HepG2 (cell line): ENCODE results near the gene MND1. TPM values are rescaled to one million over a fixed set of nuclear protein-coding genes. Genes with fewer than 3 reads are reported as not detected.
A peak's percentile ranks its signal among the peaks of the same experiment; 100 is the strongest.

Experiments
- ARHGAP35 ChIP-seq: sonication (generic); formaldehyde crosslinking; IDR thresholded peaks from 2 replicates; pipeline ENCODE4 v1.9.0; 2022; ENCODE audit warnings: mild to moderate bottlenecking, inconsistent platforms, moderate library complexity, missing genetic modification reagents, borderline replicate concordance
- CBFB ChIP-seq: sonication (generic); formaldehyde crosslinking; IDR thresholded peaks from 2 replicates; pipeline ENCODE4 v1.4.0; 2020; ENCODE audit warnings: missing genetic modification reagents
- CEBPG ChIP-seq: IDR thresholded peaks from 2 replicates; pipeline ENCODE4 v1.6.1; 2016
- CHCHD3 ChIP-seq: sonication (generic); formaldehyde crosslinking; IDR thresholded peaks from 2 replicates; pipeline ENCODE4 v1.8.0; 2022; ENCODE audit warnings: mild to moderate bottlenecking, missing genetic modification reagents, moderate library complexity
- HMGXB4 ChIP-seq, 2 experiments: sonication (generic) in 1 of 2; formaldehyde crosslinking in 1 of 2; IDR thresholded peaks; 2 replicates each; pipeline versions ENCODE4 v1.4.0 to v1.6.1; 2018 to 2020; ENCODE audit warnings: missing genetic modification reagents in 2 of 2, borderline replicate concordance in 1 of 2, low read depth in 1 of 2, mild to moderate bottlenecking in 1 of 2, missing biosample characterization in 1 of 2
- HNF1B ChIP-seq: sonication (generic); formaldehyde crosslinking; IDR thresholded peaks from 2 replicates; pipeline ENCODE4 v1.5.1; 2020; ENCODE audit warnings: mild to moderate bottlenecking, moderate library complexity, missing genetic modification reagents
- HOXD1 ChIP-seq: sonication (generic); formaldehyde crosslinking; IDR thresholded peaks from 2 replicates; pipeline ENCODE4 v1.5.0; 2020; ENCODE audit warnings: missing genetic modification reagents
- JARID2 ChIP-seq: sonication (generic); formaldehyde crosslinking; IDR thresholded peaks from 2 replicates; pipeline ENCODE4 v1.8.1; 2023; ENCODE audit warnings: missing genetic modification reagents, inconsistent platforms; ENCODE audit not compliant: insufficient replicate concordance
- KAT8 ChIP-seq: IDR thresholded peaks from 2 replicates; pipeline ENCODE4 v1.6.1; 2016; ENCODE audit warnings: missing genetic modification reagents, missing compliant biosample characterization
- RARA ChIP-seq: IDR thresholded peaks from 2 replicates; pipeline ENCODE4 v1.6.1; 2016; ENCODE audit warnings: missing genetic modification reagents, missing compliant biosample characterization
- RNF2 ChIP-seq: fragments of 450-650 bp; conservative IDR thresholded peaks from 2 replicates; pipeline ENCODE4 v1.6.1; 2016; ENCODE audit warnings: low read depth
- RXRB ChIP-seq: IDR thresholded peaks from 2 replicates; pipeline ENCODE4 v1.6.1; 2016; ENCODE audit warnings: borderline replicate concordance, missing genetic modification reagents, missing compliant biosample characterization
- SMARCC2 ChIP-seq: fragments of 450-650 bp; IDR thresholded peaks from 2 replicates; pipeline ENCODE4 v1.6.1; 2017; ENCODE audit warnings: antibody characterized with exemption, mild to moderate bottlenecking
- SRF ChIP-seq: IDR thresholded peaks from 2 replicates; pipeline ENCODE4 v1.6.1; 2011; ENCODE audit warnings: mild to moderate bottlenecking, low read depth, low read length, moderate library complexity
- THAP11 ChIP-seq: IDR thresholded peaks from 2 replicates; pipeline ENCODE4 v1.6.1; 2016; ENCODE audit warnings: missing biosample characterization, missing genetic modification reagents
- ZNF124 ChIP-seq: sonication (generic); formaldehyde crosslinking; IDR thresholded peaks from 2 replicates; pipeline ENCODE4 v1.4.0; 2020; ENCODE audit warnings: missing genetic modification reagents
- ZNF235 ChIP-seq: sonication (generic); formaldehyde crosslinking; IDR thresholded peaks from 2 replicates; pipeline ENCODE4 v1.8.1; 2023; ENCODE audit warnings: mild to moderate bottlenecking, missing genetic modification reagents, borderline replicate concordance
- ZNF34 ChIP-seq: sonication (generic); formaldehyde crosslinking; IDR thresholded peaks from 2 replicates; pipeline ENCODE4 v1.4.0; 2020; ENCODE audit warnings: mild to moderate bottlenecking, missing genetic modification reagents, borderline replicate concordance
- polyA plus RNA-seq, 8 experiments: library from polyadenylated mRNA; depleted of rRNA in 3 of 8; stranded (reverse) in 7 of 8; unstranded in 1 of 8; fragments of >200 nt; fragmentation: Illumina TruSeq in 4 of 8; extraction: Trizol in 4 of 8; gene quantifications; 2 replicates each; pipeline versions ENCODE4 v1.2.1 to v1.2.3, GENCODE V29; 2011 to 2016; ENCODE audit warnings: low read depth in 4 of 8, missing spikeins in 1 of 8, mixed read lengths in 1 of 8; ENCODE audit not compliant: insufficient read depth in 1 of 8
- total RNA-seq, 5 experiments: library from RNA; depleted of rRNA; stranded (reverse); fragments of >200 nt; fragmentation: Illumina TruSeq; extraction: Trizol; gene quantifications; 2 replicates each; pipeline ENCODE4 v1.2.3, GENCODE V29; 2016; ENCODE audit warnings: low read depth in 1 of 5
- TF ChIP-seq, protein P1 (sequence below): sonication (generic); formaldehyde crosslinking; IDR thresholded peaks from 2 replicates; pipeline ENCODE4 v1.4.0; 2020; ENCODE audit warnings: missing genetic modification reagents, borderline replicate concordance
- TF ChIP-seq, protein P2 (sequence below): sonication (generic); formaldehyde crosslinking; IDR thresholded peaks from 2 replicates; pipeline ENCODE4 v1.5.0; 2020; ENCODE audit warnings: missing genetic modification reagents

The MND1 gene
- total and polyA plus RNA-seq, 2 of the 13 experiments (the other 11 are each of a cell fraction or from before 2014, with no cell fraction given) = 4.8 to 30.7 TPM

GRCh38 chr4:153432965-153433753 is 88.7 kb downstream of the MND1 start (continued):
- TF ChIP-seq, protein P1, sequence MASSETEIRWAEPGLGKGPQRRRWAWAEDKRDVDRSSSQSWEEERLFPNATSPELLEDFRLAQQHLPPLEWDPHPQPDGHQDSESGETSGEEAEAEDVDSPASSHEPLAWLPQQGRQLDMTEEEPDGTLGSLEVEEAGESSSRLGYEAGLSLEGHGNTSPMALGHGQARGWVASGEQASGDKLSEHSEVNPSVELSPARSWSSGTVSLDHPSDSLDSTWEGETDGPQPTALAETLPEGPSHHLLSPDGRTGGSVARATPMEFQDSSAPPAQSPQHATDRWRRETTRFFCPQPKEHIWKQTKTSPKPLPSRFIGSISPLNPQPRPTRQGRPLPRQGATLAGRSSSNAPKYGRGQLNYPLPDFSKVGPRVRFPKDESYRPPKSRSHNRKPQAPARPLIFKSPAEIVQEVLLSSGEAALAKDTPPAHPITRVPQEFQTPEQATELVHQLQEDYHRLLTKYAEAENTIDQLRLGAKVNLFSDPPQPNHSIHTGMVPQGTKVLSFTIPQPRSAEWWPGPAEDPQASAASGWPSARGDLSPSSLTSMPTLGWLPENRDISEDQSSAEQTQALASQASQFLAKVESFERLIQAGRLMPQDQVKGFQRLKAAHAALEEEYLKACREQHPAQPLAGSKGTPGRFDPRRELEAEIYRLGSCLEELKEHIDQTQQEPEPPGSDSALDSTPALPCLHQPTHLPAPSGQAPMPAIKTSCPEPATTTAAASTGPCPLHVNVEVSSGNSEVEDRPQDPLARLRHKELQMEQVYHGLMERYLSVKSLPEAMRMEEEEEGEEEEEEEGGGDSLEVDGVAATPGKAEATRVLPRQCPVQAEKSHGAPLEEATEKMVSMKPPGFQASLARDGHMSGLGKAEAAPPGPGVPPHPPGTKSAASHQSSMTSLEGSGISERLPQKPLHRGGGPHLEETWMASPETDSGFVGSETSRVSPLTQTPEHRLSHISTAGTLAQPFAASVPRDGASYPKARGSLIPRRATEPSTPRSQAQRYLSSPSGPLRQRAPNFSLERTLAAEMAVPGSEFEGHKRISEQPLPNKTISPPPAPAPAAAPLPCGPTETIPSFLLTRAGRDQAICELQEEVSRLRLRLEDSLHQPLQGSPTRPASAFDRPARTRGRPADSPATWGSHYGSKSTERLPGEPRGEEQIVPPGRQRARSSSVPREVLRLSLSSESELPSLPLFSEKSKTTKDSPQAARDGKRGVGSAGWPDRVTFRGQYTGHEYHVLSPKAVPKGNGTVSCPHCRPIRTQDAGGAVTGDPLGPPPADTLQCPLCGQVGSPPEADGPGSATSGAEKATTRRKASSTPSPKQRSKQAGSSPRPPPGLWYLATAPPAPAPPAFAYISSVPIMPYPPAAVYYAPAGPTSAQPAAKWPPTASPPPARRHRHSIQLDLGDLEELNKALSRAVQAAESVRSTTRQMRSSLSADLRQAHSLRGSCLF = no peak
- TF ChIP-seq ARHGAP35 (CRISPR knock-in tag) (no peak), RXRB (0 out of 2 replicates have a peak, but pooled peaks have one; percentile 15), ZNF34 (CRISPR knock-in tag) (no peak), ZNF235 (no peak), CEBPG (CRISPR knock-in tag) (0 out of 2 replicates have a peak, but pooled peaks have one; percentile 44), HMGXB4 (CRISPR knock-in tag; IDR thresholded peaks at IDR 0.05; ENCODE audit: borderline replicate concordance in 1 of 2, low read depth in 1 of 2) (peak; percentile 29 to 44; a peak in 1 of 4 replicates), SMARCC2 (no peak), THAP11 (peak; percentile 40; the same call in 1 of the 2 replicates), KAT8 (CRISPR knock-in tag) (peak; percentile 63; the same call in 1 of the 2 replicates), CHCHD3 (CRISPR knock-in tag) (no peak), RNF2 (no peak), ZNF124 (CRISPR knock-in tag) (peak; percentile 57; the same call in 1 of the 2 replicates), JARID2 (CRISPR knock-in tag) (peak; percentile 67), HNF1B (peak; percentile 43; the same call in 1 of the 2 replicates), RARA (0 out of 2 replicates have a peak, but pooled peaks have one; percentile 9), CBFB (CRISPR knock-in tag) (no peak), SRF (0 out of 2 replicates have a peak, but pooled peaks have one; percentile 12), HOXD1 (CRISPR knock-in tag) (no peak)
- TF ChIP-seq, protein P2, sequence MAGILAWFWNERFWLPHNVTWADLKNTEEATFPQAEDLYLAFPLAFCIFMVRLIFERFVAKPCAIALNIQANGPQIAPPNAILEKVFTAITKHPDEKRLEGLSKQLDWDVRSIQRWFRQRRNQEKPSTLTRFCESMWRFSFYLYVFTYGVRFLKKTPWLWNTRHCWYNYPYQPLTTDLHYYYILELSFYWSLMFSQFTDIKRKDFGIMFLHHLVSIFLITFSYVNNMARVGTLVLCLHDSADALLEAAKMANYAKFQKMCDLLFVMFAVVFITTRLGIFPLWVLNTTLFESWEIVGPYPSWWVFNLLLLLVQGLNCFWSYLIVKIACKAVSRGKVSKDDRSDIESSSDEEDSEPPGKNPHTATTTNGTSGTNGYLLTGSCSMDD (CRISPR knock-in tag) = no peak
